ENCODE measurements around the gene NTNG1.

NTNG1 gene

DNA sequence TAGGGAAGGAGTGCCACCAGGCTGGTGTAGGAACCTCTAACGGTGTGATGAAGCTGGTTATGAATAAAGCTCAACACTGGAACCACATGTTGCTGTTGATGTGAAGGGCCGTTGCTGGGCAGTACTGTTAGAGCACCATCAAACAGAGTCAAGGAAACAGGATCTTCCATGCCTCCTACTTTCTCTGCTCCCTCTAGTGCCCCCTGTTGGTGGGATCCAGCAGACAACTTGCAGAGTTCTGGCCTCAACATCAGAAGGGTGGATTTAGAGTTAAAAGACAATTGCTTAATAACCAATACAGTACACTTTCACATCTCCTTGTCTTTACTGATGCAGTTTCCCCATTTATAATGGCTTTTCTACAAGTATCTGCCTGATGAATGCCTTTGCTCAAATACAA, 336.4 kb downstream of the NTNG1 start:
- no peak overlapping the region for H3K27ac ChIP-seq
- H3K4me3 ChIP-seq = no peak overlapping the region

DNA sequence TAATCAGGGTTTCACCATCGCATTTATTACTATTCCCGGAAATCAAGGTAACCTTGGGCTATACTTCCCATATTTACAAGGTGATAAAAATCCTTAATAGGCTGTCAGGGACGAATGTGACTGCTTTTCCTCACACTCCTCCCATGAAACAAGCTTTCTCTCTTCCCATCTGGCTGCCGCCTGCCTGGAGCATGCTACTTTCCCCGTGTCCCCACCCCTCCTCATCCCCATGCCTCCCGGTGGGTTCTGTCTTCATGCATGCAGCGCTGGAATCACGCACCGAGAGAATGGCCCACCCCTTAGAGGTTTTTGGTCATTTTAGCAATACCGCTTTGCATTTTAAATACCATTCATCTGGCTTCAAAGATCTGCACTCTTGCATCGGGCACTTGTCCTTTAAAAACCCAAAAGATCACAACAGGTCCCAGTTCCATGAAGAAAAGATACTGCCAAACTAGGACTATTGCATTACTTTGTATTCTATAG, 339.1 kb downstream of the NTNG1 start:
- H3K4me3 ChIP-seq = no peak overlapping the region
- H3K27ac ChIP-seq = no peak overlapping the region

DNA sequence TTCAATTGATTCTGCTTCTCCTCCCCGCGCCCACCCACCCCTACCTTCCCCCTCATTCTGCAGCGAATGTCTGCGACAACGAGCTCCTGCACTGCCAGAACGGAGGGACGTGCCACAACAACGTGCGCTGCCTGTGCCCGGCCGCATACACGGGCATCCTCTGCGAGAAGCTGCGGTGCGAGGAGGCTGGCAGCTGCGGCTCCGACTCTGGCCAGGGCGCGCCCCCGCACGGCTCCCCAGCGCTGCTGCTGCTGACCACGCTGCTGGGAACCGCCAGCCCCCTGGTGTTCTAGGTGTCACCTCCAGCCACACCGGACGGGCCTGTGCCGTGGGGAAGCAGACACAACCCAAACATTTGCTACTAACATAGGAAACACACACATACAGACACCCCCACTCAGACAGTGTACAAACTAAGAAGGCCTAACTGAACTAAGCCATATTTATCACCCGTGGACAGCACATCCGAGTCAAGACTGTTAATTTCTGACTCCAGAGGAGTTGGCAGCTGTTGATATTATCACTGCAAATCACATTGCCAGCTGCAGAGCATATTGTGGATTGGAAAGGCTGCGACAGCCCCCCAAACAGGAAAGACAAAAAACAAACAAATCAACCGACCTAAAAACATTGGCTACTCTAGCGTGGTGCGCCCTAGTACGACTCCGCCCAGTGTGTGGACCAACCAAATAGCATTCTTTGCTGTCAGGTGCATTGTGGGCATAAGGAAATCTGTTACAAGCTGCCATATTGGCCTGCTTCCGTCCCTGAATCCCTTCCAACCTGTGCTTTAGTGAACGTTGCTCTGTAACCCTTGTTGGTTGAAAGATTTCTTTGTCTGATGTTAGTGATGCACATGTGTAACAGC, 339.9 kb downstream of the NTNG1 start:
- no peak overlapping the region for H3K4me3 ChIP-seq
- no peak overlapping the region for H3K27ac ChIP-seq

DNA sequence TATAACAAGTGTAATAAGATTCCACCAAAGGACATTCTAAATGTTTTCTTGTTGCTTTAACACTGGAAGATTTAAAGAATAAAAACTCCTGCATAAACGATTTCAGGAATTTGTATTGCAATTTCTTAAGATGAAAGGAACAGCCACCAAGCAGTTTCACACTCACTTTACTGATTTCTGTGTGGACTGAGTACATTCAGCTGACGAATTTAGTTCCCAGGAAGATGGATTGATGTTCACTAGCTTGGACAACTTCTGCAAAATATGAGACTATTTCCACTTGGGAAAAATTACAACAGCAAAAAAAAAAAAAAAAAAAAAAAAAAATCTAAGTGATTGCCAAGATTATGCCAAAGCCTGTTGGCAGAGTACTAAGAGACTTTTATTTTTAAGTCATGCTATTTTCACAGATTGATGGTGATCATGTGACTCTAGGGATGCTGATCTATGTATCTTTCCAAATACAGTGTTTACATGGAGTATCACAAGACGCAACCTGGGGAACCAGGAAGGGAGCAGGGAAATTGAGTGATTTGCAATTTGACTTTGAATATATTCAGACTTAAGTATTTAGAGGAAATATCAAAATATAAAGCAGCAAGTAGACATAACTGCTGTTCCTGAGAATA, 341.0 kb downstream of the NTNG1 start:
- Histone ChIP-seq H3K27ac (no peak overlapping the region), H3K4me3 (no peak overlapping the region)

DNA sequence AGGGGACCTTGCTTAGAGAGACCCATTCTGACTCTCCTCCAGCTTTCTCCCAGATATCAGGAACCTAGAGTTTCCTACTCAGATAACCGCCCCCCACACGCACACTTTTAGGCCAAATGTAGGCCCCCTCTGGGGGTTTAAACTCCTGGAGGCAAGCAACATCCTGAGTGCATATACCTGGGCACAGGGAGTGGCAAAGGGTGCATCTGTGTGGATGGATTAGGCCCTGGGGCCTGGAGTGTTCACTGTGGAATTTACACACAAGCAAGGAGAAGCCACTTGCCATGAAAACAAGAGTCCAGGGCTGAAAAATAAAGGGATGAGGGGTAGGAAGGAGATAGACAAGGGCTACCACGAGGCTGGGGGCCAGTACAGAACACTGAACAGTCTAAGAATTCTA, 343.1 kb downstream of the NTNG1 start:
- no peak overlapping the region for H3K4me3 ChIP-seq
- H3K27ac ChIP-seq = no peak overlapping the region

DNA sequence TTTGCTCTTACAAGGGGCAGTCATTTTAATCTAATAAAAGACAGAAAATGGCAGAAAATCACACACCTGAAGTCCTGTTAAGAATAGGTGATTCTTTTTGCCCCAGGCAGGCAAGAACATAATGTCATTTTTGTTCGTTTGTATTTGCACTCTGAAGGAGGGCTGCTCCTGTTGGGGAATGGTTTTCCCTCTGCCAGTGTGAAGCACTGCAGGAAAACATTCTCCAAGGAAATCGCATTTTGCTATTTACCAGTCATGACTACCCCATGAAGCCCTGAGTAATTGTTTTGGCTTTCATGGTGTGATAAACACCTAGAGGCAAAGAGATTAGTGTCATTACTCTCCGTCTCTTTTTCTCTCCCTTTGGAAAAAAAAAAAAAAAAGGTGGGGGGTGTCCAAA, 345.5 kb downstream of the NTNG1 start:
- Histone ChIP-seq H3K4me3 (no peak overlapping the region), H3K27ac (no peak overlapping the region)

DNA sequence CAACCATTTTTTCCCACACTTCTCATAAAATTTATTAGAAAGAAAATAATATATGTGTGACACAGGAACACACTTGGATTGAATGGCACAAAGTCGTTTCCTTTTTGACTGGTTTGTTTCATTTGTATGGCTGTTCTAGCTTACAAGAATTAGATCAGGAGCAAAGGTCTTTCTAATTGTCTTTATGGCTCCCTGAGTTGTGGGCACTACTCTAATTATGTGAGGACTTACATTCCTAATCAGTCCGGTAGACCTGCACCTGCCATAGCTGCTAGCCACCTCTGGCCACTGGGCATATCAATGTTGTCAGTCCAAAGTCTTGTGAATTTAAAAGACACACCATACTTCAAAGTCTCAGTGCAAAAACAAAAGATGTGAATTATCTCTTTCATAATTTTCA, 346.7 kb downstream of the NTNG1 start:
- H3K4me3 ChIP-seq = no peak overlapping the region

DNA sequence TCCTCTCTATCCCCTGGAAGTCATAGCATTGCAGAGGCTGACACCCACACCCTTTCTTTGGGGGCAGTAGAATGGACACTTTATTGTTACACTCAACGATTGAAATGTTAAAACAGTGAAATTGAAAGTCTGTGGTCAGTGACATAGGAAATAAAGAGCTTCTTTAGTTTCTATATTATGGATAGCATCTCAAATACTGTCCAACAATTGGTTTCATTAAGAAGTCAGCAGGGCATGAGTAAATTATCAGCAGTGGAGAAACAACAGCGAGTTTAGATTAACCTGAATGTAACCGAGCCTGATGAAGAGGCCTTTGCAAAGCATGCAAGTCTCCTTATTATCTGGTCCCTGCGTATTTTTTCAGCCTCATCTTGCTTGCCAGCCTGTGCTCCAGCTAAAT, 350.7 kb downstream of the NTNG1 start:
- Histone ChIP-seq H3K27ac (no peak overlapping the region), H3K4me3 (no peak overlapping the region)

More for the DNA sequence above, 346.7 kb downstream of the NTNG1 start:
- H3K27ac ChIP-seq = no peak overlapping the region

DNA sequence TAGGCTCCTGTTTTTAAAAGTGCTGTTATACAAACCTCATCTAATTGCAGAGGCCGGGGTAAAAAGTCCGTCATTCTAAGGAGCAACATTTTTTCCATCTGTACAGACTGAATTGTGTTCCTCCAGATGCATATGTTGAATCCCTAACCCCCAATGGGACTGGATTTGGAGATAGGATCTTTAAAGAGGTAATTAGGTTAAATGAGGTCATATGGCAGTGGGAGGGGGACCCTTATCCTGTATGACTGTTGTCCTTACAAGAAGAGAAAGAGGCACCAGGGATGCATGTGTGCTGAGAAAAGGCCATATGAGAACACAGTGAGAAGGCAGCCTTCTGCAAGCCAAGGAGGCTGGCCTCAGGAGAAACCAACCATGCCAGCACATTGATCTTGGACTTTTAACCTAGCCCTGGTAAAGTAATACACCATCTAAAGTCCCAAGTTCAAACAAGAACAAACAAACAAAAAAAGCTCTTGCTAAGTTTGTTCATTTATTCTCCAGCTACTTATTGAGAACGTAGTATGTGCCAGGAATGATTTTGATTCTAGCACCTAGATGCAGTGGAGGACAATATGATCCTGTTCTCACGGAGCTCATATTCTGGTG, 352.4 kb downstream of the NTNG1 start:
- H3K27ac ChIP-seq = no peak overlapping the region
- no peak overlapping the region for H3K4me3 ChIP-seq

DNA sequence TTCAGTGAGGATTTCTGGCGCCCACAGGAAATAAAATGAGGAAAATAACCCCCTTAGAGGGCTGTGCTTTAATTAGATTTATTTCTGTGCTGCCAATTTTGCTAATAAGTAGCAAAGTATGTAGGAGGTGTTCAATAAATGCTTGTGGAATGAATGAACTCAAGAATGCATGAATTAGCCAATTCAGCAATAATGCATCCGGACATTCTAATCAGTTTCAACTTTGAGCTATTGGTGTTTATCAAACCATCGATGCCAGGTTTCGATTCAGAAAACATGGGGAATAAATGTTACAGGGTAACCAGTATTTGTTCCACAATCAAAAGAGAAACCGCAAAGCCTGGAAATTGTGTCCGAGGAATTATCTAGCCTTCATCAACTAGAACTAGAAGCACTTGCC, 353.2 kb downstream of the NTNG1 start:
- Histone ChIP-seq H3K27ac (no peak overlapping the region), H3K4me3 (no peak overlapping the region)

DNA sequence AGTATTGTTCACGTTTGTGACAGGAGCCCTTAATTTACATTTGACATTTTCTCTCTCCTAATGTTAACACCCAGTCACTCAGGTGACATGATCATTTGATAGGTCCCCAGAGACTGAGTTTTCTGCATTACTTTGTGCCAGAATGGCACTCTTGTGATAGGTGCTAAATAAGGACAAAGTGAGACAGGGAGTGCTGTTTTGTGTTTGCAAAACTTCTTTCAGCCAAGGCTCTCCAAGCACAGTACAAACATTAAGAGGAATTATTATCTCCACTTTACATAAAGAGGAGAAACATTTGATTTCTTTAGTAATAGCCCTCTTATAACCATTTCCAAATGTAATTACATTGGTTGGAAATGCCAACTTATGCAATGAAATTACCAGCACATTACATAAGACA, 355.2 kb downstream of the NTNG1 start:
- no peak overlapping the region for H3K4me3 ChIP-seq
- no peak overlapping the region for H3K27ac ChIP-seq

DNA sequence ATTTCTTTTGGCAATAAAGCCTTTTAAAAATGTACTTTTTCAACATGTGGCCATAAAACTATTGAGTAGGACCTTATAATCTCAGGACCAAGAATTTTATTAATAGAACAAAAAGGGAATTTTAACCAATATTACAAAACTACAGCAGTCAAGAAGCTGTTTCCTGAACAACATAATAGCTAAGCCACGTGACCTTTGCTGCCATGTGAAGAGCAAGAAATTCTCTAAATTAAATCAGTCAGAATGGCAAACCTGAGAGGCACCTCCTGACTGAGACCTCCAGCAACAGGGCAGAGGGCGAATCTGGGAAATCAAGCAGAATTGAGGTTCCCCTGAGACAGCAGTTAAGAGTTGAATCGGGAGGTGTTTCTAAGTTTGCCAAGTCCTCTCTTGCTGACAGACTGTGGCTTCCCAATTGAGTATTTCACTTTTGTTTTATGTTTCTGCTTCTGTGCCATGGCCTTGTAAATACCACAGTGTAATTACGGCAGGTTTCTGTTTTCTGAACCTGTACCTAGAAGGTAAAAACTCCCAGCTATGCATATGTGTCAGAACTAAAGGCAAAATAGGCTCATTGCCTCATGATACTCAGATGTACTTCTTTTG, 358.4 kb downstream of the NTNG1 start:
- Histone ChIP-seq H3K27ac (no peak overlapping the region), H3K4me3 (no peak overlapping the region)

DNA sequence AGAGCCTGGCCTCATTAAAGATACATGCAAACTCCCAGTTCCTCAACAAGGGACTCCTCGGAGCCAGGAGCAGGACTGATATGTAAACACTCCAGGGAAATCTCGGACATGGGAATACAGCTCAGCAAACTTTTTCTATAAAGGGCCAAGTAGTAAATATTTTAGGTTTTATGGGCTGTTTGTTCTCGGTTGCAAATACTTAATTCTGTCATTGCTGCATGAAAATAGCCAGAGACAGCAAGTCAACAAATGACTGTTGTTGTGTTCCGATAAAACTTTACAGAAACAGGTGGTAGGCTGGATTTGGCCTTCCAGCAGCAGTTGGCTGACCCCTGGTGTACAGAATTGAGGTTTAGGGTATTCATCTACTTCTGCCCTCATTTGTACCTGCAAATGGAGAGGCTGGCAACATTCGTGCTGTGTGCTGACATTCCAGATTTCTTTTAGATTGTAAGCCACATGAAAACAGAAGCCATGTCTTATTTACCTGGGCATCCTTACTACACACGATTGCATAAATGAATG, 360.3 kb downstream of the NTNG1 start:
- Histone ChIP-seq H3K4me3 (no peak overlapping the region), H3K27ac (no peak overlapping the region)

DNA sequence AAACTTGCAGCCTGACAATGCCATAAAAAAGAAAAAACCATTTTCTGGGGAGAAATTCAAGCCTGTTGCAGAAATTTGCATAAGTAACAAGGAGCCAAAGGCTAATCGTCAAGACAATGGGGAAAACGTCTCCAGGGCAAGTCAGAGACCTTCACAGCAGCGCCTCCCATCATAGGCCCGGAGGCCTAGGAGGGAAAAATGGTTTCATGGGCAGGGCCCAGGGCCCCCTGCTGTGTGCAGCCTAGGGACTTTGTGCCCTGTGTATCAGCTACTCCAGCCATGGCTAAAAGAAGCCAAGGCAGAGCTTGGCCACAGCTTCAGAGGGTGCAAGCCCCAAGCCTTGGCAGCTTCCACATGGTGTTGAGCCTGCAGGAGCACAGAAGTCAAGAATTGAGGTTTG, 369.5 kb downstream of the NTNG1 start:
- Histone ChIP-seq H3K27ac (no peak overlapping the region), H3K4me3 (no peak overlapping the region)

DNA sequence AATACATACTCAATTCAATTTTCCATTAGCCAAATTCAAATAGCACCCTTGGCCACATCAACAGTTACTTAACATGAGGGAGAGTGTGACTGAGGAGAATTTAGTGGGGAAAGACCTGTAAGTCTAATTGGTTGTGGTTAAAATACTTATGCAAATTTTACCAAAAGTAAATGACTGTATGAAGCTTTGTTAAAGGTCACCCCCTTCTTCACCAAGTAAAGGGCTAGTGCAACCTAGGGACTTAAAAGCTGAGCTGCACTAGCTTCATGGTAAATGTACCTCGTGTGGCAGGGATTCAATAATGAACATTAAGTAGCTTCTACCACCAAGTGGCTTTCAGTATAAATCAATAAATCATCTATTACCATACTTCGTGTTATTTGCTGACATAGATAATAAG, 372.0 kb downstream of the NTNG1 start:
- H3K27ac ChIP-seq = no peak overlapping the region
- H3K4me3 ChIP-seq = no peak overlapping the region

DNA sequence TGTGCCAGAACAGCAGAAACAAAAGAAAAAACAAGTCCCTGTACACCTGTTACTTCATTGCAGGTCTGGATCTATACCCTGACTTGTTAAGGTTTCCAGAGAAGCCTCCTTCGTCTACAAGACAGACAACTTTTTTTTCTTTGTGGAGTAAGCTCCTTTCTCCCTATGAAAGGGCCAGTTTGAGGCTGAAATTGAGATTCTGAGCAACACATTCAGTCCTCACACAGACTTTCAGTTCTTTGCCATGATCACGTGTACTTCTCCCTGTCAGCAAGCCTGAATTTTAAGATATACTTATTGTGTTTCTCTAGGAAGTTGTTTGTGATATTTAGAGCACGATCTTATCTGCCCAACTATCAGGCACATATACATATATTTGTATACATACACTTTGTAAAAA, 374.0 kb downstream of the NTNG1 start:
- Histone ChIP-seq H3K4me3 (no peak overlapping the region), H3K27ac (no peak overlapping the region)

DNA sequence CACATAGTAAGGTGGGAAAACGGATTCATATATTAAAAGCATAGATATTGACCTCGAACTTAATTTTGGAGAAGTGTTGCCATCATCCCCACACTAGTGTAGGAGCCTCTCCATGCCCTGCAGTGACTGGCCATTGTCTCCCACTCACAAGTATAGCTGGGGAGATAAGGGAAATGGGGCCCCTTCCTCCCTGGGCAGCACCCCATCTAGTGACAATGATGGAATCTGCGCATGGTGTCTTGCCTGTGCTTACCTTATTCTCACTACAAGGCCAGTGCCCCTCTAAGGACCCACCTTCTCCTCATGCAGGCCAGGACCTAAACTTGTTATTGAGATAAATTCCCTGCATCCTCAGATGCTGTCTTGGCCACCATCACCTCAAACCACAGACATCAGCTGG, 374.9 kb downstream of the NTNG1 start:
- no peak overlapping the region for H3K27ac ChIP-seq

DNA sequence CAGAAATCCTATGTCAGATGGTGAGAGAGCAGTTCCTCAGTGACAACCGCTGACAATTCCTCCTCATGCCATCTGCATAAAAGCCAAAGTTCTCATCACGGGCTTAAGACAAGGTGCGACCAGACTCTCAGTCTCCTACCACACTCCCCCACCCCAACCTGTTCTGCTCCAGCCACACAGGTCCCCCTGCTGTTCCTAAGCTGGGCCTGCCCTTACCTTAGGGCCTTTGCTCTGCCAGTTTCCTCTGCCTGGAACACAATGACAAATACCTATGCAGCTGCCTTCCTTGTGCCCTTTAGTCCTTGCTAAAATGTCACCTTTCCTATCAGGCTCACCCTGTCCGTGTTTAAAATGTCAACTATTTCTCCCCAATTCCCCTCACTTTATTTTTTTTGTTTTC, 382.2 kb downstream of the NTNG1 start:
- Histone ChIP-seq H3K4me3 (no peak overlapping the region), H3K27ac (no peak overlapping the region)

More for the DNA sequence above, 374.9 kb downstream of the NTNG1 start:
- H3K4me3 ChIP-seq = no peak overlapping the region

DNA sequence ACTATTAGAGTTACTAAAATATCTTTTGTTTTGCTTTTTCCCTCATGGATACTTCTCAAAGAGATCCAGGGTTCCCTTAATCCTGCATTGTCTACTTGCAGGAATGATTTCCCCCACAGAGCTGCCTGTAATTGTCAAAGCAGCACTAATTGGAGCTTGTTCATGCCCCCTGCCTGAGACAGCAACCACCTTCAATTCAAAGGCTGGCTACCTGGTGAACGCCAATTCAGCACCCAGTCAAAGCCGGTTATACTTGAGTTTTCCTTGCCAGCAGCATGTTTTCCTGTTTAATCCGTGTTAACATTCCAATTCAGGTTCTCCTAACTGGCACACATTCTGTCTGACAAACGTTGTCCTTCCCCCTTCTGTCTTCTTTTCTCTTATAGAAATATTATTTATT, 382.9 kb downstream of the NTNG1 start:
- H3K4me3 ChIP-seq = no peak overlapping the region
- H3K27ac ChIP-seq = no peak overlapping the region

DNA sequence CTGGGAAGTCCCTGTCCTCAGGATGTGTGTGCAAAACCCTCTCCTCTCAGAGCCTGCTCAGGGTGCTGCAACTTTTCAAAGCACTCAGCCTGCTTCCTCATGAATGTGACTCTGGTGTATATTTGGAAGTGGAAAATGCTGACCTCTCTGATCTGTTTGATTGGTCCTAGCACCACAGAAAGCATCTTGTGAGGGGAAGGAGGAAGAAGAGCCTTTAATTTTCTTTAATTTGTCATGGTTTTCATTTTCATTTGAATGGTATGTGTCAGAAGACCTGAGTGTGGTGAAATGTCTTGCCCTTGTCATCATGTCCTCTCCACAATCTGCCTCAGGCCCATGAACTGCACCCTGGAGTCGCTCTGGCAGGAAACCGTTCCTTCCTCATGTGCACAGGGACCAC, 383.5 kb downstream of the NTNG1 start:
- Histone ChIP-seq H3K4me3 (no peak overlapping the region), H3K27ac (no peak overlapping the region)
